OCI-LY7 (cell line): ENCODE measurements around the gene LYSMD2.

Experiments
- EZH2phosphoT487 ChIP-seq: fragments of 200-600 bp; sonication (generic); IDR thresholded peaks from 2 replicates; pipeline ENCODE4 v1.6.1; 2018; ENCODE audit warnings: low read depth, borderline replicate concordance, mild to moderate bottlenecking, mixed run types, antibody characterized with exemption, low read length, moderate library complexity, mixed read lengths
- TF ChIP-seq, protein P1 (sequence below): fragments of 200-600 bp; sonication (generic); conservative IDR thresholded peaks from 2 replicates; pipeline ENCODE4 v1.5.1; 2014; ENCODE audit warnings: mild to moderate bottlenecking, antibody characterized with exemption, low read length, moderate library complexity, mixed read lengths

- TF ChIP-seq, protein P1, sequence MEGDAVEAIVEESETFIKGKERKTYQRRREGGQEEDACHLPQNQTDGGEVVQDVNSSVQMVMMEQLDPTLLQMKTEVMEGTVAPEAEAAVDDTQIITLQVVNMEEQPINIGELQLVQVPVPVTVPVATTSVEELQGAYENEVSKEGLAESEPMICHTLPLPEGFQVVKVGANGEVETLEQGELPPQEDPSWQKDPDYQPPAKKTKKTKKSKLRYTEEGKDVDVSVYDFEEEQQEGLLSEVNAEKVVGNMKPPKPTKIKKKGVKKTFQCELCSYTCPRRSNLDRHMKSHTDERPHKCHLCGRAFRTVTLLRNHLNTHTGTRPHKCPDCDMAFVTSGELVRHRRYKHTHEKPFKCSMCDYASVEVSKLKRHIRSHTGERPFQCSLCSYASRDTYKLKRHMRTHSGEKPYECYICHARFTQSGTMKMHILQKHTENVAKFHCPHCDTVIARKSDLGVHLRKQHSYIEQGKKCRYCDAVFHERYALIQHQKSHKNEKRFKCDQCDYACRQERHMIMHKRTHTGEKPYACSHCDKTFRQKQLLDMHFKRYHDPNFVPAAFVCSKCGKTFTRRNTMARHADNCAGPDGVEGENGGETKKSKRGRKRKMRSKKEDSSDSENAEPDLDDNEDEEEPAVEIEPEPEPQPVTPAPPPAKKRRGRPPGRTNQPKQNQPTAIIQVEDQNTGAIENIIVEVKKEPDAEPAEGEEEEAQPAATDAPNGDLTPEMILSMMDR: no peak
- TF ChIP-seq EZH2phosphoT487: no peak; the same call in 1 of the 2 replicates
Observed at GRCh38 chr15:51736069-51736468, 1.4 kb downstream of the LYSMD2 start.
